Ishikawa (cell line): ENCODE data around the gene SMIM31.

Experiments used
- CEBPB ChIP-seq: IDR thresholded peaks from 2 replicates; pipeline ENCODE4 v1.6.1; 2012
- CREB1 ChIP-seq: IDR thresholded peaks from 2 replicates; pipeline ENCODE4 v1.6.1; 2012; ENCODE audit warnings: low read depth
- EGR1 ChIP-seq: IDR thresholded peaks from 2 replicates; pipeline ENCODE4 v1.6.1; 2012
- EP300 ChIP-seq: IDR thresholded peaks from 2 replicates; pipeline ENCODE4 v1.6.1; 2012; ENCODE audit warnings: borderline replicate concordance
- FOXM1 ChIP-seq: IDR thresholded peaks from 2 replicates; pipeline ENCODE4 v1.6.1; 2012; ENCODE audit warnings: low read depth, borderline replicate concordance
- MAX ChIP-seq: IDR thresholded peaks from 2 replicates; pipeline ENCODE4 v1.6.1; 2012
- NFIC ChIP-seq: IDR thresholded peaks from 2 replicates; pipeline ENCODE4 v1.6.1; 2012
- RAD21 ChIP-seq: IDR thresholded peaks from 2 replicates; pipeline ENCODE4 v1.6.1; 2012; ENCODE audit warnings: low read depth
- REST ChIP-seq: IDR thresholded peaks from 2 replicates; pipeline ENCODE4 v1.6.1; 2012; ENCODE audit warnings: low read depth, mild to moderate bottlenecking
- TAF1 ChIP-seq: IDR thresholded peaks from 2 replicates; pipeline ENCODE4 v1.6.1; 2012; ENCODE audit warnings: low read depth, mild to moderate bottlenecking
- TEAD4 ChIP-seq: IDR thresholded peaks from 2 replicates; pipeline ENCODE4 v1.6.1; 2012
- USF1 ChIP-seq: IDR thresholded peaks from 2 replicates; pipeline ENCODE4 v1.6.1; 2012
- YY1 ChIP-seq: IDR thresholded peaks from 2 replicates; pipeline ENCODE4 v1.6.1; 2012; ENCODE audit warnings: low read depth
- ZBTB7A ChIP-seq: IDR thresholded peaks from 2 replicates; pipeline ENCODE4 v1.6.1; 2012; ENCODE audit warnings: low read depth

DNA sequence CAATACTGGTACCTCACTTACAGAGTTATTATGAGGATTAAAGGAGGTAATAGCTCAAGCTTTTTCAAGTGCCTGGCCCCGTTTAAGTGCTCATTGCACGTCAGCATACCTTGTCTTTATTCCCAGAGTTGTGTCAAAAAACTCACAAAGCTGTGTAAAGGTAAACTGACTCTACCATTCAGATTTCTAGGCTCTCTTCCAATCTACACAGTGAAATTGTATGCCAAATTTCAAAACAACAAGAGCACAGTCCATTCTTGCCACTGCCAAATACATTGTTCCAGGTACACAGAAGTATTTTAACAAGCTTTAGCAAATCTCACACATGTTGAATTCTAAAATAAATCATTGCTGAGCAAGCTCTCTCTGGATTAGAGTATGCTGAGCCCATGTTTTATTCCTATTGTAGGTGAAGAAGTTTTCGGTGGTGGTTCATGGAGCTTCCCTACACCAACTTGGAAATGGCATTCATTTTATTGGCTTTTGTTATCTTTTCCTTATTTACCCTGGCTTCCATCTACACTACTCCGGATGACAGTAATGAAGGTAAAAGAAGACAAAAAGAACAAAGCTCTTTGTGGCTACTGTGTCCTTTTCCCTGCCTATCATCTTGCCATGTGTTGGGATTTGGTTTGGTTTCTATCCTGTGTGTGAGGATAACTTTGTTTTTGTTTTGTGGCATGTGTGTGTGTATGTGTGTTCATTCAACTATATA, 16.2 kb downstream of the SMIM31 start:
- TF ChIP-seq FOXM1 (no peak), MAX (no peak), EP300 (no peak), YY1 (no peak), NFIC (no peak), CEBPB (no peak), REST (no peak), RAD21 (no peak), ZBTB7A (no peak), TEAD4 (no peak), CREB1 (no peak), USF1 (no peak), TAF1 (no peak), EGR1 (no peak)
